GM10248 (cell line): Measurements from ENCODE around the gene ZNF462.

Experiments used
- CTCF ChIA-PET: fragments of 300-600 bp; sonication (Branson Sonifier 250); formaldehyde crosslinking; extraction: SDS; loops from one replicate; lab custom pipeline; 2021; ENCODE audit warnings: antibody characterized with exemption; lab: Yijun Ruan, JAX
- POLR2A ChIA-PET: fragments of 350-650 bp; sonication (Branson Sonifier 250); formaldehyde crosslinking; extraction: SDS; loops from one replicate; lab custom pipeline; 2020; ENCODE audit warnings: antibody characterized with exemption; lab: Yijun Ruan, JAX
- DNase-seq: peaks from one replicate; pipeline ENCODE4 v3.0.0; 2012; ENCODE audit errors: extremely low spot score
- TF ChIP-seq, protein P1 (sequence below): IDR thresholded peaks from 2 replicates; pipeline ENCODE4 v1.5.1; 2012; ENCODE audit warnings: mild to moderate bottlenecking, low read depth; ENCODE audit errors: extremely low read depth, missing control alignments, control extremely low read depth

Gene ZNF462

DNA sequence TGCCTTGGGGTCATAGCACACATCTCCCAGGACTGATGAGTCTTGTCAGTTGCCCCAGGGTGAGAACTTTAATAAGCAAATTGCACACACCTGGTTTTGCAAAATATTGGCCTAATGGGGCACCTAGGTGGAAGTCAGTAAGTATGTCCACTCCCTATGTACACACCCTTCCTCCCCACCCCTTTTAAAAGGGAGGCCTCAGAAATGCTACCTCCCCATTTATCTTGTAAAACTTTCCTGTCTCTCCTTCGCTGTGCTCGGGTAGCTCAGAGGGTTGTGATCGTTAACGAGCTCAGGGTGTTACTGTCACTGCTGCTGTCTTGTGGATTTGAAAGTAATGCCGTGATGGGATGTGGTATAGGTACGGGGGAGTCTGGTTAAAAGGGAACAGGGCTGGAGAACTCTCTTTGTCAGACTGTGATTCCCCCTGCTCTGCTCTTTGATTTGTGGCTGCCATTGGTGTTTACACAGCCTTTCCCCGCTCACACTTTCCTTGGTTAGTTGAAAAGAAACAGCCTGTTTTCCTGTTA, 26.2 kb downstream of the ZNF462 start:
- POLR2A ChIA-PET: no interaction called here
- CTCF ChIA-PET: interaction anchor here (0.9 to 1.5 kb wide), 2 partner anchors 16 to 54 kb away, joined by 3 read pairs; no protein-coding TSS in a partner anchor
- TF ChIP-seq, protein P1, sequence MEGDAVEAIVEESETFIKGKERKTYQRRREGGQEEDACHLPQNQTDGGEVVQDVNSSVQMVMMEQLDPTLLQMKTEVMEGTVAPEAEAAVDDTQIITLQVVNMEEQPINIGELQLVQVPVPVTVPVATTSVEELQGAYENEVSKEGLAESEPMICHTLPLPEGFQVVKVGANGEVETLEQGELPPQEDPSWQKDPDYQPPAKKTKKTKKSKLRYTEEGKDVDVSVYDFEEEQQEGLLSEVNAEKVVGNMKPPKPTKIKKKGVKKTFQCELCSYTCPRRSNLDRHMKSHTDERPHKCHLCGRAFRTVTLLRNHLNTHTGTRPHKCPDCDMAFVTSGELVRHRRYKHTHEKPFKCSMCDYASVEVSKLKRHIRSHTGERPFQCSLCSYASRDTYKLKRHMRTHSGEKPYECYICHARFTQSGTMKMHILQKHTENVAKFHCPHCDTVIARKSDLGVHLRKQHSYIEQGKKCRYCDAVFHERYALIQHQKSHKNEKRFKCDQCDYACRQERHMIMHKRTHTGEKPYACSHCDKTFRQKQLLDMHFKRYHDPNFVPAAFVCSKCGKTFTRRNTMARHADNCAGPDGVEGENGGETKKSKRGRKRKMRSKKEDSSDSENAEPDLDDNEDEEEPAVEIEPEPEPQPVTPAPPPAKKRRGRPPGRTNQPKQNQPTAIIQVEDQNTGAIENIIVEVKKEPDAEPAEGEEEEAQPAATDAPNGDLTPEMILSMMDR: no peak
- no peak for DNase-seq

DNA sequence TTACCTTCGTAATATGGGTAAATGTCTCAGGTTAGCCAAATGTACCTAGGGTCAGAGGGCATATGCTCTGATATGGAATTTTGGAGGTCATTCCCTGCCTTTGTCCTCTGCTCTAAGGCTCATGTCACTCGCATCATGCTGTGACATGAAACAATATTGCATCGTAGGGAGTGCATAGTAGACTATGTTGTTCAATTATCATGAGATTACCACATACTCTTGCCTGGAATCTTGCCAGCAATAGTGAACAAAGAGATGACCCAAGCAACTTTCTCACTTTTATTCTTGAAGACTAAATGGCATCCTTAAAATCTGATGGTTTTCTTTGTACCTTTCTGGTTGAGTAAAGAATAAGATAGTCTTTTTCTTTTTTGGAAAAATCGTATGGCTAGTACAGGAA, 27.6 kb downstream of the ZNF462 start:
- no peak for DNase-seq
- ChIA-PET CTCF (no interaction called here), POLR2A (no interaction called here)
- TF ChIP-seq, protein P1: no peak

DNA sequence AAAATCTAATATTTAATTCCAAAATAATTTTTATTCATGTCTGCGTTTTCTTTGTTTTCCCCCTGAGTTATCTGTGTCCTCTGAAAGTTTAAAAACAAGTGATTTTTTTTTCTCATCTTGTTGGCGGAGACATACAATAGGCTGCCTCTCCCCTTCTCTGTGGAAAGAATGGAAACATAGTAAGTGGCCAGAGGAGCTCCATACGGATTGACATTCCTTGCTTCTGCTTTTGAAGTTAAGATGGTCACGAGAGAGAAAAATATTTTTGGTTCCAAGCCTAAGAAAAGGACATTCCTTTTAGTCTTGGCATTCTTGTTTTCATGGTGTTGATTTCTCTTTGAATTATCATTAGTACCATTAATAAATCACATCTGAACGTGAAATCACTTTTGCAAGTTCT, 28.3 kb downstream of the ZNF462 start:
- TF ChIP-seq, protein P1: no peak
- ChIA-PET CTCF (interaction anchor here (1.0 to 1.1 kb wide), 2 partner anchors 8 to 14 kb away, joined by 3 read pairs; no protein-coding TSS in a partner anchor), POLR2A (no interaction called here)
- DNase-seq: no peak

DNA sequence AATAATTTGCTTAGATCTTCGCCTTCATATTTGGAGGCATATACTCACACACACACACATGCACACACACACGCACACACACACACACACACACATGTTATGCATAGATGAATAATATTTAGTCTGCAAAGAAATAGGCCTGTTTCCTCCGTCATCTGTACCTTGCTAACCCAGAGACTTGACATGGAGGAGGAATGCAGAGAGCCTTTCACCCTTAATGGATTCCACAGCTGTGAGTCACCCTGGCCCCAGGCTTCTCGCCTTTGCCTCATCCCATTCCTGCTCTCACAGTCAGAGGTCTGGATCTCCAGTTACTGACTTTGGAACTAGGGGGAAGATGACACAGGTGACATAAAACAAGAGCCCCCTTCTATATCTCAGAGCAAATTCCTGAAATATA, 29.7 kb downstream of the ZNF462 start:
- CTCF ChIA-PET: no interaction called here
- DNase-seq: no peak
- POLR2A ChIA-PET: no interaction called here
- TF ChIP-seq, protein P1: no peak

DNA sequence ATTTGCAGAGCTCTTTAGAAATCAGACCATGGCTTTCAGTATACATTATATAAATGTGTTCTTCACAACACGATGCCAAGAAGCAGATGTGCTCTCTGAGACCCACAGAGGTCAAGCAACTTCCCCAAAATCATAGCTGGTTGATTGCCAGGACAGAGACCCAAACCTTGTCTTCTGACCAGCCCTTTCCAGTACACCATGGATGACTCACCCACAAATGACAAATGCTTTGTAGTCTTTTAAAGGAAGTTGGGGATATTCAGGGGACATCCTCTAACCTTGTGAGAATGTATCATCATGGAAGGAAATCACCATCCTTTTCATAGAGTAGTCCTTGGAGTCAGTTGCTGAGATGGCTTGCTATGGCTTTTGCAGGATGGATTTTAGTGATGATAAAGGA, 30.1 kb downstream of the ZNF462 start:
- TF ChIP-seq, protein P1: no peak
- DNase-seq: no peak
- POLR2A ChIA-PET: no interaction called here
- CTCF ChIA-PET: no interaction called here

DNA sequence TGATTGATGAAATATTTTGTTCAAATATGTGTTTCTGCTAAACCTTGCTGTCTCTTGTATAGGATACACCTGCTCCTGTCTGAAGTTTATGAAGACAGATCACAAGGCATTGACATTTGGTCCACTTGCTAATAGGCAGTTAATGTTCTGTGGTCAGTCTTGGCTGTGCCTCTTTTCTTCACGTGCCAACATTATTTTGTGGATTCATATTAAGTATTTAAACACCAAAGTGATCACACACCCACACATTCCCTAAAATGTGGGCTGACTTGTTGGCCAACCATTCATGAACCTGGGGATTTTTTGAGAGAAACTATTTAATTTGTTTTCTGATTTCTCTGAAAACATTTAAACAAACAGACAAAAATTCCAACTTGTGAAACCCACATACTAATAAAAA, 33.7 kb downstream of the ZNF462 start:
- CTCF ChIA-PET: no interaction called here
- DNase-seq: no peak
- TF ChIP-seq, protein P1: no peak
- POLR2A ChIA-PET: no interaction called here
